Activated T-cell treated with anti-CD3 and anti-CD28 coated beads, Interleukin-2, amount 50 U/mL, for 72 hours (primary cell): ENCODE data around the gene DNAJC25. TPM values are rescaled to one million over a fixed set of nuclear protein-coding genes. Genes with fewer than 3 reads are reported as not detected.
"Not testable (repeated sequence)": the region's sequence is repeated elsewhere in the genome, so short reads cannot be mapped to it uniquely, and the experiment has no call there.

Source experiments
- ATAC-seq, 2 donors: fragments of 150-1000 bp; cut with Tn5 transposase; replicated peaks in 1 of 2; 2 replicates each; pipeline ENCODE4 v1.10.0; 2021; ENCODE audit warnings: moderate library complexity in 2 of 2, mild to moderate bottlenecking in 1 of 2
- DNase-seq, 2 donors: peaks; one replicate each; pipeline ENCODE4 v3.0.0; 2021 to 2022; ENCODE audit warnings: mixed read lengths in 1 of 2
- H3K27ac Mint-ChIP-seq: one replicate; pipeline ENCODE4 v1.8.0; 2022; ENCODE audit warnings: mild to moderate bottlenecking, moderate library complexity, mixed read lengths
- H3K27me3 Mint-ChIP-seq: one replicate; pipeline ENCODE4 v1.8.0; 2022; ENCODE audit warnings: low read depth, mixed read lengths
- H3K36me3 Mint-ChIP-seq, 2 donors: one replicate each; pipeline ENCODE4 v1.8.0; 2022; ENCODE audit warnings: mixed read lengths in 2 of 2, mild to moderate bottlenecking in 1 of 2; ENCODE audit not compliant: insufficient read depth in 2 of 2
- H3K4me1 Mint-ChIP-seq: one replicate; pipeline ENCODE4 v1.8.0; 2022; ENCODE audit warnings: low read depth, mixed read lengths
- H3K4me3 Mint-ChIP-seq, 2 donors: one replicate each; pipeline ENCODE4 v1.8.0; 2022; ENCODE audit warnings: mild to moderate bottlenecking in 2 of 2, mixed read lengths in 2 of 2, moderate library complexity in 2 of 2
- H3K9me3 Mint-ChIP-seq, 2 donors: one replicate each; pipeline ENCODE4 v1.8.0; 2022; ENCODE audit warnings: mixed read lengths in 2 of 2
- total RNA-seq, 2 donors: library from RNA; stranded (reverse); gene quantifications; one replicate each; pipeline ENCODE4 v1.2.3, GENCODE V29; 2022

DNAJC25 gene
- total RNA-seq, 2 donors from 2014 or later, result 3.6 to 5.4 TPM

GRCh38 chr9:111661802-111662521, 30.8 kb downstream of the DNAJC25 start:
- Mint-ChIP-seq H3K27ac (peak overlapping the region; percentile 96), H3K27me3 (peaks cover 5% of the 10 kb centered on the region), H3K9me3 (no peaks in the 10 kb centered on the region), H3K4me3 (peak overlapping the region; percentile 93 to 97), H3K36me3 (peaks cover 7 to 10% of the 10 kb centered on the region in 2 donors), H3K4me1 (peaks cover 27% of the 10 kb centered on the region)
- peak; percentile 46 to 49 for DNase-seq
- ATAC-seq, result peak; percentile 41 to 54

GRCh38 chr9:111662576-111663300, 31.6 kb downstream of the DNAJC25 start:
- H3K27me3 Mint-ChIP-seq, result peaks cover 5% of the 10 kb centered on the region
- peak in 1 of 2 donors; percentile 5 for DNase-seq
- H3K9me3 Mint-ChIP-seq, result no peaks in the 10 kb centered on the region
- peak overlapping the region; percentile 96 for H3K27ac Mint-ChIP-seq
- H3K4me3 Mint-ChIP-seq, result peak overlapping the region; percentile 93 to 97
- ATAC-seq, result no peak
- peaks cover 27% of the 10 kb centered on the region for H3K4me1 Mint-ChIP-seq
- peaks cover 10 to 11% of the 10 kb centered on the region in 2 donors for H3K36me3 Mint-ChIP-seq

GRCh38 chr9:111663301-111663823, 32.2 kb downstream of the DNAJC25 start:
- DNase-seq, result no peak
- ATAC-seq, result no peak
- peak overlapping the region; percentile 93 to 97 for H3K4me3 Mint-ChIP-seq
- peaks cover 5% of the 10 kb centered on the region for H3K27me3 Mint-ChIP-seq
- peak overlapping the region; percentile 96 for H3K27ac Mint-ChIP-seq
- H3K9me3 Mint-ChIP-seq, result no peaks in the 10 kb centered on the region
- H3K4me1 Mint-ChIP-seq, result peaks cover 27% of the 10 kb centered on the region
- H3K36me3 Mint-ChIP-seq, result peaks cover 10 to 11% of the 10 kb centered on the region in 2 donors

GRCh38 chr9:111668026-111668573, 37.0 kb downstream of the DNAJC25 start:
- DNase-seq (no peak), ATAC-seq (no peak)
- no peak overlapping the region for H3K27ac Mint-ChIP-seq
- peaks cover 4 to 20% of the 10 kb centered on the region in 2 donors for H3K36me3 Mint-ChIP-seq
- no peaks in the 10 kb centered on the region for H3K9me3 Mint-ChIP-seq
- H3K27me3 Mint-ChIP-seq, result no peaks in the 10 kb centered on the region
- H3K4me3 Mint-ChIP-seq, result no peak overlapping the region
- H3K4me1 Mint-ChIP-seq, result peaks cover 6% of the 10 kb centered on the region

- not testable (repeated sequence) for H3K9me3 Mint-ChIP-seq, ATAC-seq, H3K27me3 Mint-ChIP-seq, H3K27ac Mint-ChIP-seq, H3K4me3 Mint-ChIP-seq, DNase-seq, H3K4me1 Mint-ChIP-seq
- peaks cover 0 to 15% of the 10 kb centered on the region in 2 donors for H3K36me3 Mint-ChIP-seq
Measured at GRCh38 chr9:111668601-111669000, 37.5 kb downstream of the DNAJC25 start.

GRCh38 chr9:111674319-111674718, 43.2 kb downstream of the DNAJC25 start:
- no peaks in the 10 kb centered on the region for H3K4me1 Mint-ChIP-seq
- H3K36me3 Mint-ChIP-seq, result peaks cover 5 to 7% of the 10 kb centered on the region in 2 donors
- ATAC-seq, result no peak
- H3K27me3 Mint-ChIP-seq, result no peaks in the 10 kb centered on the region
- no peak overlapping the region for H3K4me3 Mint-ChIP-seq
- H3K9me3 Mint-ChIP-seq, result no peaks in the 10 kb centered on the region
- no peak for DNase-seq
- peak overlapping the region; percentile 2 for H3K27ac Mint-ChIP-seq

GRCh38 chr9:111676116-111676515, 45.0 kb downstream of the DNAJC25 start:
- no peaks in the 10 kb centered on the region for H3K9me3 Mint-ChIP-seq
- peaks cover under 1 to 5% of the 10 kb centered on the region in 2 donors for H3K36me3 Mint-ChIP-seq
- ATAC-seq (no peak), DNase-seq (no peak)
- H3K4me3 Mint-ChIP-seq, result no peak overlapping the region
- H3K27me3 Mint-ChIP-seq, result no peaks in the 10 kb centered on the region
- no peak overlapping the region for H3K27ac Mint-ChIP-seq
- H3K4me1 Mint-ChIP-seq, result no peaks in the 10 kb centered on the region

GRCh38 chr9:111678293-111678692, 47.2 kb downstream of the DNAJC25 start:
- H3K27me3 Mint-ChIP-seq, result no peaks in the 10 kb centered on the region
- no peaks in the 10 kb centered on the region for H3K4me1 Mint-ChIP-seq
- no peak overlapping the region for H3K4me3 Mint-ChIP-seq
- H3K36me3 Mint-ChIP-seq, result peaks cover 0 to 5% of the 10 kb centered on the region in 2 donors
- no peak overlapping the region for H3K27ac Mint-ChIP-seq
- ATAC-seq (no peak), DNase-seq (no peak)
- H3K9me3 Mint-ChIP-seq, result no peaks in the 10 kb centered on the region

- Mint-ChIP-seq H3K36me3 (peaks cover 0 to 5% of the 10 kb centered on the region in 2 donors), H3K4me1 (no peaks in the 10 kb centered on the region), H3K27me3 (no peaks in the 10 kb centered on the region), H3K4me3 (no peak overlapping the region), H3K27ac (no peak overlapping the region), H3K9me3 (no peaks in the 10 kb centered on the region)
- no peak for ATAC-seq
- no peak for DNase-seq
Measured at GRCh38 chr9:111679199-111679598, 48.1 kb downstream of the DNAJC25 start.

GRCh38 chr9:111683392-111683791, 52.3 kb downstream of the DNAJC25 start:
- Mint-ChIP-seq H3K9me3 (no peaks in the 10 kb centered on the region), H3K4me1 (no peaks in the 10 kb centered on the region), H3K27ac (no peak overlapping the region), H3K27me3 (no peaks in the 10 kb centered on the region), H3K36me3 (peaks cover 0 to 3% of the 10 kb centered on the region in 2 donors), H3K4me3 (no peak overlapping the region)
- DNase-seq (no peak), ATAC-seq (no peak)

GRCh38 chr9:111691672-111692329, 60.7 kb downstream of the DNAJC25 start:
- H3K27ac Mint-ChIP-seq, result peak overlapping the region; percentile 28
- no peaks in the 10 kb centered on the region for H3K36me3 Mint-ChIP-seq
- no peak for DNase-seq
- H3K4me3 Mint-ChIP-seq, result no peak overlapping the region
- no peaks in the 10 kb centered on the region for H3K27me3 Mint-ChIP-seq
- no peak for ATAC-seq
- no peaks in the 10 kb centered on the region for H3K9me3 Mint-ChIP-seq
- H3K4me1 Mint-ChIP-seq, result no peaks in the 10 kb centered on the region

- ATAC-seq (no peak), DNase-seq (no peak)
- Mint-ChIP-seq H3K36me3 (peaks cover 0 to 1% of the 10 kb centered on the region in 2 donors), H3K27ac (no peak overlapping the region), H3K4me3 (no peak overlapping the region), H3K4me1 (peaks cover 8% of the 10 kb centered on the region), H3K9me3 (no peaks in the 10 kb centered on the region), H3K27me3 (no peaks in the 10 kb centered on the region)
Measured at GRCh38 chr9:111696796-111697195, 65.7 kb downstream of the DNAJC25 start.

- no peak overlapping the region for H3K27ac Mint-ChIP-seq
- H3K4me1 Mint-ChIP-seq, result peaks cover 8% of the 10 kb centered on the region
- no peak for ATAC-seq
- no peak for DNase-seq
- peaks cover 0 to 1% of the 10 kb centered on the region in 2 donors for H3K36me3 Mint-ChIP-seq
- no peak overlapping the region for H3K4me3 Mint-ChIP-seq
- no peaks in the 10 kb centered on the region for H3K27me3 Mint-ChIP-seq
- H3K9me3 Mint-ChIP-seq, result no peaks in the 10 kb centered on the region
Measured at GRCh38 chr9:111700776-111701175, 69.6 kb downstream of the DNAJC25 start.
